Endometrium (tissue), 2 donors: Measurements from ENCODE around the gene SH3BP4.

ENCODE experiments used
- FAIRE-seq: peaks from 2 replicates; lab custom pipeline; 2012; peaks lifted over from hg19 to GRCh38; lab: Jason Lieb, UNC
- donor health status: control.
- donor health status: control.

Gene SH3BP4

DNA sequence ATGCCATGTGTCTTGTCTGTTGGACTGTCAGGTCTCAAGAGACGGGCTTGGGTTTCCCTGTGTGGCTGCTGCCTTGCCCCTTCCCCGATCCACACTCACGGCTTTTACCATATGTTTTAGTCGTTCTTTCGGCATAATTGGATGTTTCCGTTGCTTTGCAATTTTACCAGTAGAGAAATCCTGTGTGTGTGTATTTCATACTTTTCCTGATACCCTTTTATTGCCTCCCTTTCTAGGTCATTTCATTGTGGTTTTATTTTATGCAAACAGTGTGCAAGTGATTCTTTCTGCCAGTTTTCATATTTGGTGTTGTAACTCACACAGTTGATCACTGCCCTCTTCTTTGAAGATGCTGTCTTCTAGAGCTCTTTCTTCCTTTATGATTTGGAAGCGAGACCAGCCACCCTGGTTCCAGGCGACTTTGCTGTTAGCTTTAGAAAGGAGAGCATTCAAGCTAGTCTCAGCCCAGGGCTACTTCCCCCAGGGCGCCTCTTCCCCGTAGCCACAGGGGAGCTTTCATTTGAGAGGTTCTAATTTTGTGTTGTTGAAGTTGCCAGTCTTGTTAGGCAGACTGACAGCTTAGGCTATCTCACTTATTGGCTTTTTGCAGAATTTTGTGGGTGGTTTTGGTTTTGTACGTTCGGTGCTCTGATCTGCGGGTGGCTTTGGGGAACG lies 17.0 kb downstream of the SH3BP4 start:
- FAIRE-seq, result no peak

DNA sequence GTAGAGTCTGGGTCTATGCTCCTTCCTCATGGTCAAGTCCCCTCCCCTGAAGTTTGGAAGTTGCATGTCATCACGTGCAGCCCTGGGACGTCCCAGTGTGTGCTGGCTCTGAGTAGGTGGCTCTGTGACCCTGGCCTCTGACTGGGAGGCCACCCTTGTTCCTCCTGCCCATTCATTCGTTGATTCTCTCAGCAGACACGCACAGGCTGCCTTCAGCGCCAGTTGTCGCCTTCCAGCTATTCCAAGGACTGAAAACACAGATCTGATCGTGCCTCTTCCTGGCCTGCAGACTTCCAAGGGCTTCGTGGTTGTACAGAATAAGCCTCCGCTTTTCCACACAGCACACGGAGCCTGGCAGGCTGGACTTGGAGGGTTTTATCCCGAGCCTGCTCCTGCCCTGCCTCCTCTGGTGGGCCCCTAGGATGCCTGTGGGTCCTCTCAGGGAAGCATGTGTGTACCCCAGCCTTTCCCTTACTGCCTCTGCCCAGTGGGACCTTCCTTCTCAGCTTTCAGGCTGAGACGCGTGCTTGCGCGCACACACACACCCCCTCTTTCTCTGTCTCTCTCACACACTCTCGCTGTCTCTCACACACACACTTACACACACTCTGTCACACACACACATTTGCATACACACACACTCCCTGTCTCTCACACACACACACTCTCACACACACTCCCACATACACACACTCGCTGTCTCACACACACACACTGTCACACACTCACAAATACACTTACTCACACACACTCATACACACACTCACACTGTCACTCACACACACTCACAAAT lies 17.7 kb downstream of the SH3BP4 start:
- FAIRE-seq, result no peak

DNA sequence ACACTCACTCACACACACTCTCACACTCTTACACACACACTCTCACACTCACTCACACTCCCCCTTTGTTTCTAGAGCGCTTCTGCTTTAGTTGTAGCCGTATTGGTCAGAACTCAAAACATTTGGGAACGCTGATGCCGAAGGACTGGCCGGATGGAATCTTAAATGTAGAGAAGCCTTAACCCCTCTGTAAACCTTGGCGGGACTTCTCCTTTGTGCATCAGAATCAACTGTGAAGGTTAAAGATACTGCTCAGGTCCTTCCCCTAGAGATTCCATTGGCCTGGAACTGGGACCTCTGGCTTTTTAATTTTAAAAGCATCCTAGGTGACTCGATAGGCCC lies 18.3 kb downstream of the SH3BP4 start:
- no peak for FAIRE-seq

DNA sequence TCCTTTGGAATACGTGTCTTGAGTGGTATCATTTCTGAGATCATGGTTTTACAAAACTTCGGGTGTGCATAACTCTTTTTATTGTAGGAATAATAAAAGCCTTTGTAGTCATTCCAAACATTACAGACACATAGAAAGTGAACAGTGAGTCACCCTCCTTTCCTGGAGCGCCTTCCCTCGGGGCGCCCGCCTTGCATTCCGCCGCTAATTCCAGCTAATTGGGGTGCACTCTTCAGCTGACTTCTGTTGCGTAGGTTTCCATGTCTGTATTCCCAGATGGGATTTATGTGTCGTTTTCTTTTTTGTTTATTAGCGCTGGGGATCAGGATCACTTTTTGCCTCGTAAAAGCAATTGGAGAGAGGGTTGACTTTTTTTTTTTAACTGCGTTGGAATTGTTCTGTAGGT lies 18.7 kb downstream of the SH3BP4 start:
- peak; percentile 33 for FAIRE-seq

DNA sequence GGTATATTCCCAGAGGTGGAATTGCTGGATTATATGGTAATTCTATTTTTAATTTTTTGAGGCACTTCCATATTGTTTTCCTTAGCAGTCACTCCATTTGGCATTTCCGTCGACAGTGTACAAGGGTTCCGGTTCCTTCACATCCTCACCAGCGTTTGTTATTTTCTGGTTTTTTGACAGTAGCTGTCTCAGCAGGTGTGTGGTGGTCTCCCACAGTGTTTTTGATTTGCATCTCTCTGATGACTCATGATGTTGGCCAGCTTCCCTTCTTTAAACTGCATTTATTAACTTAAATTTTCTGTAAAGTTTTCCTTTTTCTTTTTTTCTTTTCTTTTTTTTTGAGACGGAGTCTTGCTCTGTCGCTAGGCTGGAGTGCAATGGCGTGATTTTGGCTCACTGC lies 19.7 kb downstream of the SH3BP4 start:
- no peak for FAIRE-seq

DNA sequence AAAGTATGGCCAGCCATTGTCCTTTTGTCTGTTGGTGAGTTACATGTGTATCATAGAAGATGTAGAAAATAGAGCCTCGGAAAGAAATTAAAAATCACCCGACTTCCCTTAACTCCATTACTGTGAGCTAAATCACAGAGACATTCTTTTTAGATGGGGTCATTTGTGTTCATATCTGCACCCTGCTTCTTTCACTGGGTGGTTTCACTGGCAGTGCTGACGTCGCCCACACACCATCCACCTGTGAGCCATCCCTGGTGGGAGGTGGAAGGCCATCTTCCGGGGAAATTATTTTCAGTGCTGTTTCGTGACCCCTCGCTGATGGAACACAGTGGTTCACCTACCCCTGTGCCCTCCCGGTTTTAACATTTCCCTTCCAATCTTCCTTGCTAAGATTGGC lies 21.2 kb downstream of the SH3BP4 start:
- FAIRE-seq, result no peak

DNA sequence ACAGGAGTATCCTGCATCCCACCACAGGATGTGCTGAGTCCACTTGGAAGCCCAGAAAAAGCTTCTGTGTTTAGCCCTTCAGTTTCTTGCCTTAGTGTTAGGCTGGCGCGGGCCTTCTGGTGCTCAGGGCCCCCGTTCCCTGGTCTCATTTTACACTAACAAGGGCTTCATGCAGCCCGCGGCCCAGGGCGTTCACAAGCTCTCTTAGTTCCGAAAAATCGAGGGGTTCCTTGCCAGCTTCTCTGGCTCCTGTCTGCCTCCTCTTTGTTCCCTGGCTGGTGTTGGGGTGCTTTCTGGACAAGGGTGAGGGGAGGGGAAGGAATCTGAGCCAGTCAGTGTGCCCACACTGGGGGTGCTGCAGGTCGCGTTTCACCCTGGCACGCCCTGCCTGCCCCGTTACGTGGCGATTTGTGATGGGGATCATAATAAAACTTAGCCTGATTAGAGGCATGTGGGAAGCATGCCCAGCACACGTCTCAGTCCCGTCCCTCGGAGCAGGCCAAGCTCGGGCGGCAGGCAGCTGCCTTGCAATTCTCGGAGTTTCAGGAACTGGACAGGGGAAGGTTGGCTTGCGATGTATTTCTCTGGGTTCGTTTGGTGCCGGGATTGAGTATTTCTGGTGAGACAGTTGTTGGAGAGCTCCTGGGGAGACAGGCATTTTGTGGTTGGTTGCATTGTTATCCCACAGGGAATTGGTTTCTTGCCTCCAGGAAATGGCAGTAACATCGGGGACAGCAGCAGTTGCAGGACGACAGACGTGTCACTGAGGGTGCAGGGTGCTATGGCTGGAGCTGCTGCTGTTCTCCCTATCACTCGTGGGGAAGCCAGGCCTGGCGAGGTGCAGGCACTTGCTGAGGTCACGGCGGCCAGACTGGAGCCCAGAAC lies 22.9 kb downstream of the SH3BP4 start:
- FAIRE-seq, result no peak

DNA sequence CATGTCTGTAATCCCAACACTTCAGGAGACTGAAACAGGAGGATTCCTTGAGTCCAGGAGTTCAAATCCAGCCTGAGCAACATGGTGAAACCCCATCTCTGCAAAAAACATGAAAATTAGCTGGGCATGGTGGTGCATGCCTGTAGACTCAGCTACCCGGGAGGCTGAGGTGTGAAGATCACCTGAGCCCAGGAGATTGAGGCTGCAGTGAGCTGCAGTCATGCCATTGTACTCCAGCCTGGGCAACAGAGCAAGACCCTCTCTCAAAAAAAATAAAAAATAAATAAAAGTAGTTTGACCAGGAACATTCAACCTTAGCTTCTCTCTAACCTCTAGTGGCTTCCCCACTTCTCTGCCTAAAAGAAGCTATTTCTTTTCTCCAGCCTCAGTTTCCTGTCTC lies 23.8 kb downstream of the SH3BP4 start:
- FAIRE-seq, result no peak

DNA sequence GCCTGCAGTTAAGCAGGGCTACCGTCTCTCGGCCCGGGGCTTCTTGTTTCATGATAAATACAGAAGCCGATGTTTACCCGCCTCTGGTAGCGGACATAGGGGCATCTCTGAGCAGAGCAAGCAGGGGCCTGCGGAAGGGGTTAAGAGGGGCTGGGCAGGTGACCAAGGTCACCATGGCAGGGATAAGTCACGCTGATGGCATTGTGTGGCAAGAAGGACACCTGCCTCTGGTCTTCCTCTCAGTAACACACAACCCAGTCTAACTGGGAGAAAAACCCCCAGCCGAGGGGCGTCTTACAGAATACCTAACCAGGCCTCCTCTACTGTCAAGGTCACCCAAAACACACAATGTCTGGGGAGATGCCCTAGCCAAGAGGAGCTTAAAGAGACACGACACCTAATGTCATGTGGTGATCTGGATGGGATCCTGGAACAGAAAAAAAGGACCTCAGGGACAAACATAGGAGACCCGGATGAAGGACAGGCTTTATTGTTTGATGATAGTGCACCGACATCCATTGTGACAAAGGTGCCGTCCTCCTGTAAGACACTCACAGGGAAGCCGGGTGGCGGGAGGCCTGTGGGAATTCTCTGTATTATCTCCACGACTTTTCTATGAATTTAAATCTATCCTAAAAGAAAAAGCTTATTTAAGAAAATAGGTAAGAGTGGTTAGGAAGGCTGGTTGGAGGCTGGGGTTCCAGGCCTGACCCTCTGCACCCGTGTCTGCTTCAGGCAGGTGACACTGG lies 24.8 kb downstream of the SH3BP4 start:
- FAIRE-seq, result no peak

DNA sequence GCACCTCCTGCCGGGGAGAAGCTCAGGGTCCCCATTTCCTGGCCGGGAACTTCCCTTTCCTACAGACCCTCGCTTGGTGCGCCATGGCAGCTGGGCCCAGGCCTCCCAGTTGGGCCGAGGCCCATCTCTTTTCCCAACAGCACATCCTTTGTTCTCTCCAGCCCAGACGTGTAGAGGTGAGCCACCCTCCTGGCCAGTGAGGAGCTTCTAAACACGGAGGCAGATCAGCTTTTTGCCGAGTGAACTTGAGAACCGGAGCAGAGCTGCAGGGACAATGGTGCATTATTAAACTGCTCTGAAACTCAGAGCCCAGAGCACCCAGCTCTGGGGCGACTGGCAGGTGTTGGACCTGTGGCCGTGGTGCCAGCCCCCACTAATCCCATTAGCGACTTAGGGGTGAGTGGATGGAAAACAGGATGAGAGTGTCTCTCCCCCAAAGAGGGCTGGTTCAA lies 25.4 kb downstream of the SH3BP4 start:
- FAIRE-seq, result no peak

DNA sequence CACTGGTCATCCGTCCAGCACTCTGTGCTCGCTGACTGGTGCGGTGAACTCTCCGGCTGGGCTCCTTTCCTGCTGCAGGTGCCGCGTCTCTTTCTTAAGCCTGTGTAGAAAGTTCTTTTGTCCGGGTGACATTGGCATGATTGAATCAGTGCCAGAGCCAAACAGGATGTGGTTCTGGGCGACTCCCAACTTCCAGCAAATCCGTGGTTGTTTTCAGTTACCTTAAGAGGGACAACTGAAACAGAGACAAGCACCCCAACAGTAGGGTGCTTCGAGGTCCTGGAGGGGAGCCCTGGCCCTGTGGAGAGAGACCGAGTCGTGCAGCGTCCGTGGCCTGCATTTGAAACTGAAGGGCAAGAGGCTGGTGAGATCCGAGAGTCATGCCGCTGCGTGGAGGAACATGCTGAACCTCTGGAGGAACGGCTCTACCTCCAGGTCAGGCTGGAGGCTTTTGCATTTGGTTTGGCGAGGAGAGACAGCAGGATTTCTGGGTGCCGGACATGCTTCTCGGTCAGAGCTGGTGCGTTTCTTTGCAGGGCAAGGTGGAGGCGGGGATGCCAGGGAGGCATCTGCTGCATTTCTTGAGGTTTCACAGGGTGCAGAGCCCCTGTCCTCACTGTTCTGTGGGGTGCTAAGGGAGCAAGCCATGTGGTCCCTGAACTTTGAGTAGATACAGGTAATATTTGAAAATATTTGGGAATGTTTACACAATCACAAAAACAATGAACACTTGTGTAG lies 26.8 kb downstream of the SH3BP4 start:
- no peak for FAIRE-seq

DNA sequence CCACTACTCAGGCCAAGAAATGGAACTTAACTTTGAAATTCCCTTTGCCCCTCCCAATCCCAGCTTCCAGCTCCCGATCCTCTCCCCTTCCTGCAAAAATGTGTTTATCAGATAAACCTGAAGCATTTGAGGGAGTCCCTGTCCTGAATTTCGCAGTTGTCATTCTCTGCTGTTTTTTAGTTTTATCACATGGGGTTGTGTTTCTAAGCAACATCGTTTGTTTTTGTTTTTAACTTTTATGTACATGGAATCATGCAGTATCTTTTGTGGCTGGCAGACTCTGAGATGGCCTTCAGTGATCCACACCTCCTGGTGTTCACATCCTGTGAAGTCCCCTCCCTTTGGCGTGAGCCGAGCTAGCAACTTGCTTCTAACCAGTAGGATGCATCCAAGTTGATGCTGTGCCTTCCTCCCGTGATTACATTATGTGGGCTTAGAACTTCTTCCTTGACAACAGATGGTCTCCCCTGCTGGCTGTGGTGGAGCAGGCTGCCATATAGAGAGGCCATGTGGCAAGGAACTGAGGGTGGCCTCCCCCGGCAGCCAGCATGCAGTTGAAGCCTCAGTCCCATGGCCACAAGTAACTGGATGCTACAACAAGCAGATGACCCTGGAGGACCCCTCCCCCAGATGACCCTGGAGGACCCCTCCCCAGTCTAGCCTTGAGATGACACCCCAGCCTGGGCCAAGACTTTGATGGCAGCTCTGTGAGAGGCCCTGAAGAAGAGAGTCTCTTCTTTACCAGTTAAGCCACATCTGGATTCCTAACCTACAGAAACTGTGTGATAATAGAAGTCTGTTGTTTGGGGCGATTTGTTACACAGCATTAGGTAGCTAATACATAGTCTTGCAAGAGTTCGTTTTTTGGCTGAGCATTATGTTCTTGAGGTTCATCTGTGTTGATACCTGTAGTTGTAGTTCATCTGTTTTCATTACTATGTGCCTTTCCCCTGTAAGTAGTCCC lies 27.7 kb downstream of the SH3BP4 start:
- FAIRE-seq, result no peak

DNA sequence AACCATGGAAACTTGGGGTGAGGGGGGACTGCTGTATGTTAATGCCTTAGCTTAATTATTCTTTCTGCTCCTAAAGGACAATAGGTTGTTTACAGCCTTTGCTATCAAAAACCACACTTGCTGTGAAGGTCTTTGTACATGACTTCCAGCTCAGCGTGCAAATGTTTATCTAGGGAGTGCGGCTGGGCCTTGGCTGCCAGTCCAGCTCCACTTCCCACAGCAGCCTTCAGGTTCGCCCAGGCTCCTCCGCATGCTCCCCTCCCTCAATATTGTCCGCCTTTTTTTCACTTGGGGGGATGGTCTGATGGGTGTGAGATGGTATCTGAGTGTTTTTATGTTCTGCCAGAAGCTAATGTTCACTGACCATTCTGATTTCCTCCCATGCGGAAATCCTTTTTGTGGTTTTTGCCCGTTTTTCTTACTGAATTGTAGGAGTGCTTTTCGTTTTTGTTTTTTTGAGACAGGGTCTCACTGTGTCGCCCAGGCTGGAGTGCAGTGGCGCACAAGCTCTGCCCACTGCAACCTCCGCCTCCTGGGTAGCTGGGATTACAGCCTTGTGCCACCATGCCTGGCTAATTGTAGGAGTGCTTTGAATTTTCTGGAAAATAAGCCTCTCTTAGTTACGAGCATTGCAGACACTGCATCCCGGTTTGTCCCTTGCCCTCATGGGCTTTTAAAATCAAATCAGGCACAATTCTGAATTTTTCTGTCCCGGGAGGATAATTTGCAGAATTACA lies 28.8 kb downstream of the SH3BP4 start:
- no peak for FAIRE-seq

DNA sequence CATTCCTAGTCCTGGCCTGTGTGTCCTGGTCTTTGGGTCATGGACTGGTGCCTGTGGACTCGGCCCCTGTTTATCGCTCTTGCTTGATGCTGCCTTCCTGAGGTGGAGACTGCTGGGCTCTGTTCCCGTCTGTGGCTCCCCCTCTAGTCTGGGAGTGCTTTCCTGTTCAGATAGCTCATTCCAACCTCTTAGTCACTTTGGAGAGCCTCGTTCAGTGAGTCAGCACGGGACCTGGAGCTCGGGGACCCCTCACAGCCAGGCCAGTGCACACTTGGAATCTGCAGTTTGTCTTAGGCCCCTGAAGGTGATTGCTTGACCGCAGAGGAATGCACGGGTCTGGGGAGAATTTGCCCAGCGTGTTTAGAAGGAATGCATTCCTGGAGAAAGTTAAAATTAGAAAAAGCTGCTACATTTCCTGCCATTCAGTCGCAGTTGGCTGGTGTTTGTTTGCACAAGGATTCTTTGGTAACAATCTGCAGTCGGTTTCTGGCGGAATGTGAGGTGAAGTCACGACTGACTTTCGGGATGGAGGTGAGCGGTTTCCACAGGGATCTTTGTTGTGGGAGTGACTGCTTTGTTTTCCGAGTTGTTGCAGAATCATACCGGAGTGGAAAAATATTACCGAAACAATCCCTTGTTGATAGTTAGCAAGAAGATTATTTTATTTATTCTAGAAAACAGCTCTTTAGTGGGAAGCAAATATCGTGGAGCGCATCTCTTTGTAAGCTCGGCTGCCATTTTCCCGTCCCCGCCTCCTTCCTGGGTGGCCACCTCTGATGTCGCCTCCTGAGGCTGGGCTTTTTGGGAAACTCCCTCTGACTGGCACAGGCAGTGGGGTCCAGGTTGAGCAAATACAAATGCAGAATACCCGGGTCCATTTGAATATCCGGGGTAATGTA lies 29.6 kb downstream of the SH3BP4 start:
- FAIRE-seq, result no peak

DNA sequence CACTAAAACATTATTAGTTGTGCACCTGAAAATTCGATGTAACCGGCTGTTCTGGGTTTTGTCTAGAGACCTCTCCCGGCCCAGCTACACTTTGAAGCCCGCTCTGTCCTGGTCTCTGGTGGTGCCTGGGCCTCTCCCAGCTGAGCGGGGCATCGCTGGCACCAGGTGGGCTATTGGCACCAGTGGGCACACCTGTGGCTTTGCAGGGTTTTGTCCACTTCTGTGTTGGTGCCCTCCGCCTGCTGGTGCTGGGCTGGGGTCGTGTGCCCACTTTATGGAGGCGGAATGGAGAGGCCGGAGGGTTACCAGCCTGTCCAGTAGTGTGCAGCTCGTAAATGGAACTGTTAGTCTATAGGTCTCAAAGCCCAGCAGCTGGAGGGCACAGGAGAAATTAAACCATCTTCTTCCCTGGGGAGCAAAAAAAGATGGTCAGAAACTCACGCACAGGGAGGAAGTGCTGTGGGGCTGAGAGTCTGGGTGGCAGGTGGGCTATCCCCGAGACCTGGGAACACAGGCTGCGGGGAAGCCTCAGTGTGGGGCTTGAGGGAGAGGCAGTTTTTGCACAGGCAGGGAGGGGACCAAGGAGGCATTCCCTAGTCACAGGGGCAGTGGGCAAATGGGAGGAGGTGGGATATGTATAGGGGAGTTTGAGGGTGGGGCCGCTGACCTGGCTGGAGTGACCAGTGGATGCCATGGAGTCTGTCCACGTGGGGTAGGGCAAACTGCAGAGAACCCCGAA lies 30.4 kb downstream of the SH3BP4 start:
- no peak for FAIRE-seq

DNA sequence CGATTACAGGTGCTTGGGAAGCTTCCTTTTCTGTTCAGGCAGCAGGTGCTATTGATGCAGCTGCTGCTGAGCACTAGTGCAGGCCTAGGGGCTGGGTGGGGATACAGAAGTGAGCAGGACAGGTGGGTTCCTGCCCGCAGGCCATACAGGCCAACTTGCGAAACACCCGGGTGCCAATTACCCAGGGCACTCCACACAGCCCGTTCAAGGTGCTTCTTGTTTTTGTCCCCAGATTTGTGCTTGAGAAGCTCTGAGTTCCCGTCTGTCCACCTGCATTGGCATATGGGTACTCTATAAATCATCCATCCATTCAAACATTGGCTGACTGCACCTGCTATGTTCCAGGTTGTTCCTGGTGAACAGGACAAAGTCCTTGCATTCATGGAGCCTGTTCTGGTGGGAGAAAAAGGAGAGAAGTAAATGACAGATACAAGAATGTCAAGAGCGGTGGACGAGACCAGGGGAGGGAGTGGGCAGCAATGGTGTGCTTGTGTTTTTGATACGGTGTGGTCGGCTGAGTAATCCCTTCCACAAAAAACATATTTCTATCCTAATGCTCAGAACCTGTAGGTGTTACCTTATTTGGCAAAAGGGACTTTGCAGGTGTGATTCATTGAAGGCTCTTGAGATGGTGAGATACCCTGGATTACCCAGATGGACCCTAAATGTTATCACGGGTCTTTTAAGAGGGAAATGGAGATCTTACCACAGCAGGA lies 31.4 kb downstream of the SH3BP4 start:
- no peak for FAIRE-seq

DNA sequence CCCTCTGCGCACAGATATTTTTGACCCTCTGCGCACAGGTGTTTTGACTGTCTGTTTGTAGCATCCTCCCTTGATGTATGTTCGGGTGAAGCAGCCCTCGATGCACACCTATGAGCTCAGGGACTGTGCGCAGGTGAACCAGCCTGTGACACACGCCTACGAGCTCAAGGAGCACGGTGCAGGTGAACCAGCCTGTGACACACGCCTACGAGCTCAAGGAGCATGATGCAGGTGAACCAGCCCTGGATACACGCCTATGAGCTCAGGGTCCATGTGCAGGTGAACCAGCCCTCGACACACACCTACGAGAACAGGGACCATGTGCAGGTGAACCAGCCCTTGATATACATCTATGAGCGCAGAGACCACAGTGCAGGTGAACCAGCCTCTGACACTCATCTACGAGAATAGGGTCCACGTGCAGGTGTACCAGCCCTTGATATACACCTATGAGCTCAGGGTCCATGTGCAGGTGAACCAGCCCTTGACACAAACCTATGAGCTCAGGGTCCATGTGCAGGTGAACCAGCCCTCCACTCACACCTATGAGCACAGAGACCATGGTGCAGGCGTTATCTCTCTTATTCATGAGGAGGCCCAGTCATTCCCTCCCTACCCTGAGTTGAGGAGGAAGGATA lies 33.9 kb downstream of the SH3BP4 start:
- FAIRE-seq, result no peak
